Activated naive CD8-positive, alpha-beta T cell treated with anti-CD3 and anti-CD28 coated beads for 36 hours (primary cell): ENCODE measurements around the gene JUND. TPM values are rescaled to one million over a fixed set of nuclear protein-coding genes. Genes with fewer than 3 reads are reported as not detected.

Experiments
- DNase-seq: peaks from one replicate; pipeline ENCODE4 v3.0.0; 2021
- H3K27ac Mint-ChIP-seq: one replicate; pipeline ENCODE4 v1.8.0; 2022; ENCODE audit warnings: mild to moderate bottlenecking, moderate library complexity, mixed read lengths
- H3K27me3 Mint-ChIP-seq: one replicate; pipeline ENCODE4 v1.8.0; 2022; ENCODE audit warnings: mild to moderate bottlenecking, mixed read lengths
- H3K36me3 Mint-ChIP-seq: one replicate; pipeline ENCODE4 v1.8.0; 2021; ENCODE audit warnings: mild to moderate bottlenecking, mixed read lengths
- H3K4me1 Mint-ChIP-seq: one replicate; pipeline ENCODE4 v1.8.0; 2021; ENCODE audit warnings: mixed read lengths
- H3K4me3 Mint-ChIP-seq: one replicate; pipeline ENCODE4 v1.8.0; 2022; ENCODE audit warnings: mild to moderate bottlenecking, moderate library complexity, mixed read lengths
- H3K9me3 Mint-ChIP-seq: one replicate; pipeline ENCODE4 v1.8.0; 2022; ENCODE audit warnings: mixed read lengths
- total RNA-seq, 2 experiments: library from RNA; stranded (reverse); gene quantifications; one replicate each; pipeline ENCODE4 v1.2.3, GENCODE V29; 2021

Gene JUND
- total RNA-seq, 2 experiments from 2014 or later = 379 to 398 TPM

DNA sequence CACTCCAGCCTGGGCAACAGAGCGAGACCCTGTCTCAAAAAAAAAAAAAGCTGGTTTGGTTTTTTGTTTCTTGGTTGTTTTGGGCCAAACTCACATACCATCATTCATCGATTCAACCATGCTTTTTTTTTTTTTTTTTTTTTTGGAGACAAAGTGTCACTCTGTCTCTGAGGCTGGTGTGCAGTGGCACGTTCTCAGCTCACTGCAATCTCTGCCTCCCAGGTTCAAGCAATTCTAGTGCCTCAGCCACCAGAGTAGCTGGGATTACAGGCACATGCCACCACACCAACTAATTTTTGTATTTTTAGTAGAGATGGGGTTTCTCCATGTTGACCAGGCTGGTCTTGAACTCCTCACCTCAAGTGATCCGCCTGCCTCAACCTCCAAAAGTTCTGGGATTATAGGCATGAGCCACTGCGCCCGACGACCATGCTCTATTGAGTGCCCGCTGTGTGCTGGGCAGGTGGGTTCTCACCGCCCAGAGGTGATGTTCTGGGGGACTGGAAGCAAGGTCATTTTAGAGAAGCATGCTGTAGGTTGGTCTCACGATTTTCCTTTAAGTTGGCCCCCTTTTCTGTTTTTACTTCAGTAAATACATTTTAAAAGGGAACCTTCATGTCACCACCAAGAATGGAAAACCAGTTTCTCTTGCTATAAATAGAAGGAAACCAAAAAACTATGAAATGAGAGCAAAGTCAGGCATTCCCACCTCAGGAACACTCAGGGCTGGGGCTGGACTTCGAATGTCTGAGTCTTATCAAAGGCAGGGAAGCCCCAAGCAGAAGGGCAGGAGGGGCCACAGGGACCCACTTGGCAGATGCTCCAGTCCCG, 8.3 kb upstream of the JUND start:
- Mint-ChIP-seq H3K4me3 (peak overlapping the region; percentile 70), H3K36me3 (peaks cover 16% of the 10 kb centered on the region), H3K9me3 (peaks cover 7% of the 10 kb centered on the region), H3K4me1 (peaks cover 69% of the 10 kb centered on the region), H3K27ac (peak overlapping the region; percentile 95), H3K27me3 (no peaks in the 10 kb centered on the region)
- peak; percentile 37 for DNase-seq

DNA sequence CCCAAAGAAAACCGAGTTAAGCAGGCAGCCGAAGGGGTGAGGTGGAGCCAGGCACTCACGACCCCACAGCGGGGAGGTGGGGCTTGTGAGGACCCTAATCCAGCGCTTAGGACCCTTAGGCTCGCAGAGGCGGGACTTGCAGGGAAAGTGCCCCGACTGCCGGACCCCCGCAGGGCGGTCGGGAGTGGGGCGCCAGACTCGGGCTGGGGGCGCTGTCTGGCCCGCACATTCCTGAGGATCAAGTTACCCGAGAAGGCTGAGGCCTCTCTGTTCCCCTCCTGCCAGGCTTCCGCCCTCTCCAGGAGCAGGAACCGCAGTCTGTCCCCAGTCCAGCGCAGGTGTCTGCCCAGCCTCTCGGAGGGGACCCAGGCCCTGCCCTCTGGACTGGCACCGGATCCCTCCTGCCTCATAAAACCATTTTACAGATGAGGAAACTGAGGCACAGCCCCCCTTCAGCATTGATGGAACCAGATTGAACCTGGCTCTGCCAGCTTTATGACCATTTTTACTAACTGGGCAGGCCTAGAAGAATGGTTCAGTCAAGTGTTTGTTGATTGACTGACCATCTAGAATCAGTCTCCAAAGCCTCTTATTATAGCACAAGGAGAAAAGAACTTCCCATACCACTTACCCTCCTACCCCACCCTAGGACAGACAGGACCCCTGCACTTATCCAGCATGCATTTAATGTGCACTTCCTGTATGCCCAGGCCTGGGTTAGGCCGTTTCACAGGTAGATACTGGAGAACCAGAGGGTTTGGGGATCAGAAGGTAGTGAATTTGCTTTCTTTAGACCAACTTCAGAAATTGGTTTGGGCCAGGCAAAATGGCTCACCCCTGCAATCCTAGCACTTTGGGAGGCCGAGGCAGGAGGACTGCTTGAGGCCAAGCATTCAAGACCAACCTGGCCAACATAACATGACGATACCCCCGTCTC, 6.7 kb upstream of the JUND start:
- DNase-seq = no peak

GRCh38 chr19:18286973-18287635, 5.7 kb upstream of the JUND start:
- H3K4me3 Mint-ChIP-seq = no peak overlapping the region
- DNase-seq = no peak
- H3K27me3 Mint-ChIP-seq = no peaks in the 10 kb centered on the region
- peaks cover 67% of the 10 kb centered on the region for H3K4me1 Mint-ChIP-seq
- H3K27ac Mint-ChIP-seq = peak overlapping the region; percentile 97
- peaks cover 7% of the 10 kb centered on the region for H3K9me3 Mint-ChIP-seq
- H3K36me3 Mint-ChIP-seq = peaks cover 14% of the 10 kb centered on the region

More for the DNA sequence above, 6.7 kb upstream of the JUND start:
- no peaks in the 10 kb centered on the region for H3K27me3 Mint-ChIP-seq
- peaks cover 7% of the 10 kb centered on the region for H3K9me3 Mint-ChIP-seq
- H3K27ac Mint-ChIP-seq = peak overlapping the region; percentile 95
- peaks cover 14% of the 10 kb centered on the region for H3K36me3 Mint-ChIP-seq
- no peak overlapping the region for H3K4me3 Mint-ChIP-seq
- peaks cover 61% of the 10 kb centered on the region for H3K4me1 Mint-ChIP-seq

GRCh38 chr19:18284712-18285360, 3.4 kb upstream of the JUND start:
- peak; percentile 77 for DNase-seq
- Mint-ChIP-seq H3K36me3 (peaks cover 15% of the 10 kb centered on the region), H3K27ac (peak overlapping the region; percentile 97), H3K9me3 (peaks cover 5% of the 10 kb centered on the region), H3K4me1 (peaks cover 54% of the 10 kb centered on the region), H3K4me3 (peak overlapping the region; percentile 50), H3K27me3 (peaks cover 2% of the 10 kb centered on the region)

- Mint-ChIP-seq H3K27ac (peak overlapping the region; percentile 72), H3K27me3 (peaks cover 9% of the 10 kb centered on the region), H3K4me1 (peaks cover 56% of the 10 kb centered on the region), H3K4me3 (no peak overlapping the region), H3K9me3 (peaks cover 5% of the 10 kb centered on the region), H3K36me3 (peaks cover 28% of the 10 kb centered on the region)
- DNase-seq = no peak
These were observed 1.9 kb upstream of the JUND start for GRCh38 chr19:18283338-18283737.

- Mint-ChIP-seq H3K9me3 (peaks cover 5% of the 10 kb centered on the region), H3K4me1 (peaks cover 57% of the 10 kb centered on the region), H3K27ac (peak overlapping the region; percentile 94), H3K4me3 (peak overlapping the region; percentile 77), H3K27me3 (peaks cover 9% of the 10 kb centered on the region), H3K36me3 (peaks cover 33% of the 10 kb centered on the region)
- peak; percentile 36 for DNase-seq
These were observed 1.3 kb upstream of the JUND start for GRCh38 chr19:18282788-18283141.

DNA sequence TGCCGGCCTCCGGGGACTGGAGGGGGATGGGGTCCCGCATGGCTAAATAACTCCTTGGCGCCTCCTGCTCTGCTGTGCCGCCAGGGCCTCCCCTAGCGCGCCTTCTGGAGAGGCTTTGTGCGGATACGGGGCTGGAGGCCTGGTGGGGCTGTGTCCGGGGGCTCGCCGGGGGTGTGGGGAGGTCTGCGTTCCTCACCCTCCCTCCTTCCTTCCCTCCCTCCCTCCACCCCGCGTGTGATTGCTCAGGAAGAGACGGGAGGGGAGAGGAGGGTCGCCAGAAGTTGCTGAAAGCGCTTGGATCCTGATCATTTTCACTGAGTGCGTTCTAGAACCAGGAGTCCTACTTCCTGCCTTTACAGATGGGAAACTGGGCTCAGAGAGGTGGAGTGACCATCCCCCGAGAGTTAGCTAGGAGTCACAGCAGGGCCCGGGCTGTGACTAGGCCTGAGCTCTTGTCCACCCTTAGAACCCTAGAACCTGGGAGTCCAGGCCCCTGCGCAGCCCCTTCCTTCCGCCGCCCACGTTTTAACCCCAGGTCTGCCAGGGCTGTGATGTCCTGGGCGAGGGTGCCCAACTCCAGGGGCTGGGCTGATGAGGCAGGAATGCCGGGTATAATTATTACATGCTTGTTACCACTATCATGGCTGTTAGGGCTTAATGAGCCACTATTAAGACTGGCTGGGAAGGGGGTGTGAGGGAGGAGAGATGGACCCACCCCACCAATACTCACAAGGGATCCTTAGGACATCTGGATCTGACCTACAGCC, 782 bp upstream of the JUND start:
- H3K36me3 Mint-ChIP-seq = peaks cover 38% of the 10 kb centered on the region
- peak overlapping the region; percentile 94 for H3K27ac Mint-ChIP-seq
- H3K4me3 Mint-ChIP-seq = peak overlapping the region; percentile 77
- peaks cover 5% of the 10 kb centered on the region for H3K9me3 Mint-ChIP-seq
- peaks cover 9% of the 10 kb centered on the region for H3K27me3 Mint-ChIP-seq
- peak; percentile 49 for DNase-seq
- H3K4me1 Mint-ChIP-seq = peaks cover 61% of the 10 kb centered on the region

GRCh38 chr19:18280247-18281081, 958 bp downstream of the JUND start:
- H3K4me1 Mint-ChIP-seq = peaks cover 51% of the 10 kb centered on the region
- peaks cover 37% of the 10 kb centered on the region for H3K36me3 Mint-ChIP-seq
- peaks cover 3% of the 10 kb centered on the region for H3K9me3 Mint-ChIP-seq
- peak overlapping the region; percentile 97 for H3K27ac Mint-ChIP-seq
- DNase-seq = peak; percentile 81
- peaks cover 9% of the 10 kb centered on the region for H3K27me3 Mint-ChIP-seq
- H3K4me3 Mint-ChIP-seq = peak overlapping the region; percentile 98

GRCh38 chr19:18279516-18280246, 1.7 kb downstream of the JUND start:
- DNase-seq = peak; percentile 92
- Mint-ChIP-seq H3K27me3 (peaks cover 9% of the 10 kb centered on the region), H3K9me3 (no peaks in the 10 kb centered on the region), H3K4me1 (peaks cover 49% of the 10 kb centered on the region), H3K4me3 (peak overlapping the region; percentile 98), H3K27ac (peak overlapping the region; percentile 97), H3K36me3 (peaks cover 35% of the 10 kb centered on the region)

DNA sequence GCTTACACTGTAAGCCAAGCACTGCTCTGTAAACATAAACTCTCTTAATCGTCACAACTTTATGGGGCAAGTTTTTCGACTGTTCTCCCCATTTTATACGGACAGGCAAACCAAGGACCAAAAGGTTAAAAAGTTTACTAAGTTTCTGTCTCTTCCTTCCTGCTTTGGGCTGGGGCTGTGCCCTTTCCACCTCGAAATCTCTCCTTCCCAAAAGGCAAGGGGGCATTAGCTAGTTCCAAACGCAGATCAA, 2.2 kb downstream of the JUND start:
- Mint-ChIP-seq H3K4me1 (peaks cover 50% of the 10 kb centered on the region), H3K36me3 (peaks cover 35% of the 10 kb centered on the region), H3K27ac (peak overlapping the region; percentile 97), H3K27me3 (peaks cover 9% of the 10 kb centered on the region), H3K9me3 (no peaks in the 10 kb centered on the region), H3K4me3 (peak overlapping the region; percentile 98)
- DNase-seq = no peak

GRCh38 chr19:18278521-18279265, 2.7 kb downstream of the JUND start:
- Mint-ChIP-seq H3K36me3 (peaks cover 35% of the 10 kb centered on the region), H3K9me3 (no peaks in the 10 kb centered on the region), H3K27me3 (peaks cover 9% of the 10 kb centered on the region), H3K4me1 (peaks cover 49% of the 10 kb centered on the region), H3K4me3 (peak overlapping the region; percentile 98), H3K27ac (peak overlapping the region; percentile 97)
- peak; percentile 61 for DNase-seq

- Mint-ChIP-seq H3K9me3 (no peaks in the 10 kb centered on the region), H3K36me3 (peaks cover 30% of the 10 kb centered on the region), H3K4me3 (no peak overlapping the region), H3K27me3 (peaks cover 7% of the 10 kb centered on the region), H3K4me1 (peaks cover 37% of the 10 kb centered on the region), H3K27ac (no peak overlapping the region)
- DNase-seq = peak; percentile 46
These were observed 6.6 kb downstream of the JUND start for GRCh38 chr19:18274781-18275356.
